AG04450 (cell line): Measurements from ENCODE around the gene PAGR1. TPM values are rescaled to one million over a fixed set of nuclear protein-coding genes. Genes with fewer than 3 reads are reported as not detected.
"Not testable (repeated sequence)": the region's sequence is repeated elsewhere in the genome, so short reads cannot be mapped to it uniquely, and the experiment has no call there.

Source experiments
- CTCF ChIA-PET: fragments of 300-600, 350-600 bp; formaldehyde crosslinking; extraction: SDS; loops from one replicate; lab custom pipeline; 2022; ENCODE audit warnings: antibody characterized with exemption, inconsistent platforms; lab: Charles Lee
- POLR2A ChIA-PET: fragments of 350-600 bp; formaldehyde crosslinking; extraction: SDS; loops from one replicate; lab custom pipeline; 2021; ENCODE audit warnings: antibody characterized with exemption, inconsistent platforms; lab: Yijun Ruan, JAX
- DNase-seq: peaks from one replicate; pipeline ENCODE4 v3.0.0-alpha.2; 2011; ENCODE audit warnings: low read depth, low spot score
- H3K27ac ChIP-seq: one replicate; pipeline ENCODE4 v1.5.1; 2012; ENCODE audit warnings: low read depth, low read length, control low read depth
- H3K27me3 ChIP-seq: one replicate; pipeline ENCODE4 v1.6.0; 2012; ENCODE audit warnings: low read length; ENCODE audit not compliant: control insufficient read depth, insufficient read depth
- H3K4me3 ChIP-seq: 2 replicates; pipeline ENCODE4 v1.5.1; 2011; ENCODE audit warnings: mild to moderate bottlenecking, low read depth, low read length, control low read depth
- H3K9me3 ChIP-seq: 2 replicates; pipeline ENCODE4 v1.5.1; 2012; ENCODE audit warnings: low read length; ENCODE audit not compliant: control insufficient read depth, insufficient read depth
- polyA plus RNA-seq: library from polyadenylated mRNA; depleted of rRNA; stranded (reverse); fragments of >200 nt; gene quantifications from 2 replicates; pipeline ENCODE4 v1.2.3, GENCODE V29; 2011
- TF ChIP-seq, protein P1 (sequence below): IDR thresholded peaks from 2 replicates; pipeline ENCODE4 v1.5.1; 2011; ENCODE audit warnings: low read depth, low read length, control low read depth, inconsistent platforms

The PAGR1 gene
- polyA plus RNA-seq, 1 experiment, result 14.5 TPM

DNA sequence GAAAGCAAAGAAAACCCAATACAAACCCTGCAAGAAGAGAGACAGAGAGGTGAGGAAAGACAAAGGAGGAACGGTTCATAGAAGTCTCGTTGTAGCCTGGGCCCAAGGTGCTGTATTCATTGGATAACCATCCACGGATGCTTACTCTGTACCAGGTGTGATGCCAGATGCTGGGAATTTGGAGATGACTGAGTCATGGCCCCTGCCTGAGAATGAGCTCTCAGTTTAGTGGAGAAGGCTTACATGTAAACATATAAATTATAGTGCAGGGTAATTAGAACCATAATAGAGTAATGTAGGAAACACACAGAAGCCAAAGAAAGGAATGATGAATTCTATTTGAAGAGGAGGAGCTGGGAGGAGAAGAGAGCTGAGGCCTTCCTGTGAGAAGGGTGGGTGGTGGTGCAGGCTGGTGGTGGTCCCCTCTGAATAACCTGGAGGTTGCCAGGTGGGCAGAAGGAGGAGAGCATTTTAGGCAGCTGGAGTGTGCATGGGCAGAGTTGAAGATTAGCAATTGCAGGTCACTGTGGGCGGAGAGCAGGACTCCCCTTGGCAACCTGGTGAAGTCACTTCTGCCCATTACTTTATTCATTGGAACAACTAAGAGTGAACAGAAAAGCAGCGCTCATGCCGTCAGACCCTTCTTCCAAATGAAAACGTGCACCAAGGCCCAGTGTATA, 45.6 kb upstream of the PAGR1 start:
- CTCF ChIA-PET, result interaction anchor here (0.6 to 1.3 kb wide), 3 partner anchors 20 to 788 kb away, joined by 3 to 4 read pairs (median 3); partner anchors contain the start of gene KIF22
- Histone ChIP-seq H3K27me3 (peaks cover 4% of the 10 kb centered on the region), H3K4me3 (no peak overlapping the region), H3K9me3 (no peaks in the 10 kb centered on the region), H3K27ac (no peak overlapping the region)
- POLR2A ChIA-PET, result no interaction called here
- DNase-seq, result no peak
- TF ChIP-seq, protein P1, sequence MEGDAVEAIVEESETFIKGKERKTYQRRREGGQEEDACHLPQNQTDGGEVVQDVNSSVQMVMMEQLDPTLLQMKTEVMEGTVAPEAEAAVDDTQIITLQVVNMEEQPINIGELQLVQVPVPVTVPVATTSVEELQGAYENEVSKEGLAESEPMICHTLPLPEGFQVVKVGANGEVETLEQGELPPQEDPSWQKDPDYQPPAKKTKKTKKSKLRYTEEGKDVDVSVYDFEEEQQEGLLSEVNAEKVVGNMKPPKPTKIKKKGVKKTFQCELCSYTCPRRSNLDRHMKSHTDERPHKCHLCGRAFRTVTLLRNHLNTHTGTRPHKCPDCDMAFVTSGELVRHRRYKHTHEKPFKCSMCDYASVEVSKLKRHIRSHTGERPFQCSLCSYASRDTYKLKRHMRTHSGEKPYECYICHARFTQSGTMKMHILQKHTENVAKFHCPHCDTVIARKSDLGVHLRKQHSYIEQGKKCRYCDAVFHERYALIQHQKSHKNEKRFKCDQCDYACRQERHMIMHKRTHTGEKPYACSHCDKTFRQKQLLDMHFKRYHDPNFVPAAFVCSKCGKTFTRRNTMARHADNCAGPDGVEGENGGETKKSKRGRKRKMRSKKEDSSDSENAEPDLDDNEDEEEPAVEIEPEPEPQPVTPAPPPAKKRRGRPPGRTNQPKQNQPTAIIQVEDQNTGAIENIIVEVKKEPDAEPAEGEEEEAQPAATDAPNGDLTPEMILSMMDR, result no peak

DNA sequence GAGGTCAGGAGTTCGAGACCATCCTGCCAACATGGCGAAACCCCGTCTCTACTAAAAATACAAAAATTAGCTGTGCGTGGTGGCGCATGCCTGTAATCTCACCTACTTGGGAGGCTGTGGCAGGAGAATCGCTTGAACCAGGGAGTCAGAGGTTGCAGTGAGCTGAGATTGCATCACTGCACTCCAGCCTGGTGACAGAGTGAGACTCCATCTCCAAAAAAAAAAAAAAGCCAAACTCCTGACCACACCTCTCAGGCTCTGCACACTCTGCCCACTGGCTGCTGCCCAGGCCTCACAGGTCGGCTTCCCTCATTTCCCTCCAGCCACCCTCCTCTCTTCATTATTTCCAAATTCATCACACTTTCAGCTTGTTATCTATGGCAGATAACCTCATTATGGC, 43.6 kb upstream of the PAGR1 start:
- H3K9me3 ChIP-seq, H3K4me3 ChIP-seq, H3K27ac ChIP-seq, H3K27me3 ChIP-seq, DNase-seq, CTCF ChIA-PET, POLR2A ChIA-PET: not testable (repeated sequence)

DNA sequence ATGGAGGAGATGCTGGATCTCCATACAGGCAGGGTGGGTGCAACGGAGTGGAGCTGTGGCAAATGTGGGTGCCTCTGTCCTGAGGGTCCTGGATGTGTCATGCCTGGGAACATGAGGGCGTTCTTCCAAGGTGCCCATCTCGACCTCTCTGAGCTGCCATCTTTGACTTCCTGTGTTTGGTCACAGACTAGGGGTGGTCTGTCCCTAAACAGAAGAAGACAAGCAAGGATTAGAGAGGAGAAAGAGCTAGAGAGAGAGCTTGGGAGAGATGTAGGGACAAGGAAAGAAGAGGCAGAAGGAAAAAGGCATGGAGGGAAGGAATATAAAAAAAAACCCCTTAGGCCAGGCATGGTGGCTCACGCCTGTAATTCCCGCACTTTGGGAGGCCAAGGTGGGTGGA, 41.2 kb upstream of the PAGR1 start:
- CTCF ChIA-PET, result interaction anchor here (0.6 kb wide), 1 partner anchor 17 kb away, joined by 3 read pairs; no protein-coding TSS in a partner anchor

DNA sequence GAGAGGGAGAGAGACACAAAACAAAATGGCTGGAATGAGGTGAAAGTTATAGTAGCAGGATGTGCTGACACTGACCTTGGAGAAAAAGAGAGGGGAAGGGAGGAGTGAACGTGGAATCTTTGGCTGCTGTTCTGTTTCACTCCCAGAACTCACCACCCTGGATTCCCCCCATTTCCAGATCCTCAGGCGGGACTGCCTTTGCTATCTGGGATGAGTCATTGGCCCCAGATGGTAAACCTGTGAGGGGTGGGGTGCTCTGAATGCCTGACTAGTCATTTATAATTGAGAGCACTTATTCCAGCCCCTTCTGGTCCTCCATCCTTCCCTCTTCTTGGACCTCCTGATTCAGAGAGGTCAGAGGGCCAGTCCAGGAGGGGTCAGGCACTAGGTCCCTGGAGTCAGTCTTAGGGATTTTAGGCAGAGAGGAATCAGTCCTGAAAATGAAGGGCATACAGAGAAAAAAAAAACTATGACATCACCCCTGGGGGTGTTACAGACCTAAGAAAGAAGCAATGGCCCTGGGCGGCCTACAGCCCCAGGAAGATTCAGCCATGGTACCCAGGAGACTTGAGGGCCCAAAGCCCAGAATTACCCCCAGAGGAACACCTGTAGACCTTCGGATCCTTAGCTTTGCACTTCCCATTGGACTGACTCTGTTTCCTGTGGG, 40.1 kb upstream of the PAGR1 start:
- TF ChIP-seq, protein P1, result no peak
- Histone ChIP-seq H3K27me3 (peaks cover 15% of the 10 kb centered on the region), H3K9me3 (no peaks in the 10 kb centered on the region), H3K27ac (no peak overlapping the region), H3K4me3 (no peak overlapping the region)
- CTCF ChIA-PET, result no interaction called here
- DNase-seq, result no peak
- POLR2A ChIA-PET, result no interaction called here

More for the DNA sequence above, 41.2 kb upstream of the PAGR1 start:
- TF ChIP-seq, protein P1, result no peak
- H3K9me3 ChIP-seq, result no peaks in the 10 kb centered on the region
- POLR2A ChIA-PET, result no interaction called here
- peaks cover 14% of the 10 kb centered on the region for H3K27me3 ChIP-seq
- no peak overlapping the region for H3K4me3 ChIP-seq
- no peak overlapping the region for H3K27ac ChIP-seq
- no peak for DNase-seq

DNA sequence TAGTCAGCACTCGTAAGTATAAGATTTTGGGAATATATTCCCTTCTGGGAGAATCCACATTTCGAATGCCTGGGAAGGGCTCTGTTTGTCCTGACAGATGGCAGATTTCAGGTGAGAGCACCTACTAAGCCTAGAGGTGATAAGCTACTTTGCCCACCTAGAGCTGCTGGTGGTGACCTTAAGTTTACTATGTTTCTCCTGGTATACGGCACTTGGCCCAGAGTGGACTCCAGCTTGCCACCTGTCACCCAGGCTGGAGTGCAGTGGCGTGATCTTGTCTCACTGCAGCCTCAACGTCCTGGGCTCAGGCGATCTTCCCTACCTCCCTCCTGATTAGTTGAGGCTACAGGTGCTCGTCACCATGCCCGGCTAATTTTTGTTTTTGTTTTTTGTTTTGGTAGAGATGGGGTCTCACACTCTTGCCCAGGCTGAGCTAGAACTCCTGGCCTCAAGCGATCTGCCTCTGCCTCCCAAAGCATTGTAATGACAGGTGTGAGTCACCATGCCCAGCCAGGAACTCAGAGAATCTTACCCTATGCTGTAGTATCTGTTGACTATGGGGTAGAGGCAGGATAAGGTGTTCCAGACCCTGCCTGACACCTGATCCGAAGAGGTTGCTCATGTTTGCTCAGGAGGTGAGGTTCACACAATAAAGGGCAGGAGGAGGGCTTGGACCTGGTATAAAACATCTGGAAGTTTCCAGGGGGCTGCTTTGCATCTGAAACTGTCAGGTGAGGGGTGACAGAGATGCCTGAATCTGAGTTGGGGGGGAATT, 38.2 kb upstream of the PAGR1 start, which contains the start of gene ZG16:
ZG16 (plus strand) TSS at position 681 of the 775 bp plus-strand sequence. CDS start 1,011 bp downstream, outside the sequence.
- H3K9me3 ChIP-seq, result no peaks in the 10 kb centered on the region
- CTCF ChIA-PET, result interaction anchor here (0.6 to 1.0 kb wide), 2 partner anchors 13 to 70 kb away, joined by 3 read pairs; partner anchors contain the start of gene KIF22

More for the DNA sequence above, 38.2 kb upstream of the PAGR1 start, which contains the start of gene ZG16:
- TF ChIP-seq, protein P1, result no peak
- H3K27me3 ChIP-seq, result peaks cover 26% of the 10 kb centered on the region
- POLR2A ChIA-PET, result interaction anchor here (0.7 kb wide), 1 partner anchor 854 kb away, joined by 15 read pairs; no protein-coding TSS in a partner anchor
- DNase-seq, result no peak
- no peak within 1 kb of the TSS for H3K27ac ChIP-seq
- no peak within 1 kb of the TSS for H3K4me3 ChIP-seq
